Ramos (cell line): ENCODE results near the gene MACF1.

Source experiments
- in situ Hi-C: fragments of 300-500 bp; cut with MboI; formaldehyde crosslinking; loops from one replicate; pipeline ENCODE4 v1.14.3; 2022; ENCODE audit warnings: low sequenced_read_pairs; ENCODE audit not compliant: unreplicated experiment

Gene MACF1

DNA sequence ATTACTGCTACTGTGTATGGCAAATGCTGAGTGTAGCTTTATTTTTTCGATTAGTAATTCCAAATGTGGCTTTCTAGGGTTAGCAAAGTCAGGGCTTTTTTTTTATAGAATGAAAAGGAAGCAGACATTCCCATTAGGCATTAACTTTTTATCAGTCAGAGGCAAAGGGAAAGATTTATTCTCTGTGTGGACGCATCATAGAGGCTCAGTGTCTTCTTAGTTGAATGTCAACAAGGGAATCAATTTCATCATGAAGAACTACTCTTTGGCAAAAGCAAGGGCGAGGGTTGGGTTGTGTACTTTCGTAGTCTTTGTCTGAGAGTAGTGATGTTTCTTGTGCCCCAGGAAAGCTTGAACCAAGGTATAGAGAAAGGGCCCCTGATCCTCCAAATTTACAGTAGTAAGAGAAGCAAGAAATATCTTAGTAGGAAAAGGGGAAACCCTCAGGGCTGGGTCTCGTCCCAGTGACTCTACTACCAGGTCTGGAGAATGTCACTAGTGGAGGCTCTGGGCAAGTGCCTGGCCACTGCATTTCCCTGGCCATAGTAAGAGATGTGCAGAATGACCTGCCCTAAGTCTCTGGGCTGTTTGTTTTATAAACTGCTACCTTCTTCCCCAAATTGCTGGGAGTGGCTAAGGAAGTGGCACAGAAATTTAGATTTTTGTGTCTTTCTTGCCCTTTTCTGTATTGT lies 30.0 kb upstream of the MACF1 start:
- in situ Hi-C loops = no loop called here

DNA sequence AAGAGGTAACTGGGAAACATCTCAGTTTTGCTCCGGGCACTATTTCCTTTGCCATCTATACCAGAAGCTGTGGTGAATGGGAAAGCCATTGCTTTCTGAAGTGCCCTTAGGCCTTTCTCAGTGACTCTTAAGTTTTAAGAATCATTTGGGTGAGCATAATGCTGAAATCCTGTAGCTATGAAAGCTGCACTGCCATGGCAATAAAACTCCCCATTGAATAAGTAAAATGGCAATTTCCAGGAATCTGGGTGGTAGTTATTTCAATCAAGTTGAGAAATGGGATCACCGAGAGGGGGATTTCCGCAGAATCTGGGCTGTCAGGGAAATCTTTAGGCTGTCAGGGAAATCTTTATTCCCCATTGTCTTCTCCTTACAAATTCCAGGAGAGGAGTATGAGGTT lies 26.8 kb upstream of the MACF1 start:
- in situ Hi-C loops = no loop called here

DNA sequence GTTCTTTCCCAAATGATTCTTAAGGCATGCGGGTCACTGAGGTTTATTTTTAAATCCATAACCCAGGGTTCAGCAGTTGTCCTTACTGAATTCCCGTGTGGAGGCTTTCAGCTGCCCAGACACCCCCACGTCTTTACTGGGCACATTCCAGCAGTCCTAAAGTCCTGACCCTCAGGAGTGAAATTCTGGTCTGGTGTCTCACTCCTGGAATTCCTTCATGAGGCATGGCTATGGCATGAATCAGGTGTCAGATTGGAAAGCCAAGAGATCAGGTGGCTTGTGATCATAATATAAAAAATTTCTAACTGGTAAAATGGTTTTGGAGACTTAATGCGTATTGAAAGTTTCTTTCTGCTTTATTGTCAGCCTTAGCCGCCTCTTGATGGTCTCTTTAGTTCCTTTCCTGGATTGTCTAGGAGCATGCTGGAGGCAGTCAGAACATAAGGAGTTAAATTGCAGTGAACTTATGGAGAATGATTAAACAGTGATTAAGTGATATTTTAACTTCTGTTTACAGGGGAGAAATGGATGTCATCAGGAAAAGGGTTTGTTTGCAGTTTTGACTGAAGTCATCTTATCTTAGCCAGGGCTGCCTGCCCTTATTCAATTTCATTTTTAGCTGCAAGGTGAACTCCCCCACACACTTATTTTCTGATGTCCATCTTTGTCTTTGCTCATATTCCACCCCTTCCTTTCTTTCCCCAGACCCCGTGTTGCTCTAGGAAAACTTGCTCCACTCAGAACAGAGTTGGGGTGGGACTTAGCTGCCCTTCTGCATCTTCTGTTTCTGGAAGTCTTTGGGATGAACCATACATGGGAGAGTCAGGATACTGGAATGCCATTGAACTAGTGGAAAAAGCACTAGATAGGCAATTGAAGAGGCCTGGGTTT lies 25.7 kb upstream of the MACF1 start:
- in situ Hi-C loops = no loop called here

- in situ Hi-C loops = loop anchor here (10.0 kb wide), 1 partner anchor 363 kb away; no protein-coding TSS in a partner anchor
Observed at GRCh38 chr1:39181311-39181710, 23.2 kb upstream of the MACF1 start.

DNA sequence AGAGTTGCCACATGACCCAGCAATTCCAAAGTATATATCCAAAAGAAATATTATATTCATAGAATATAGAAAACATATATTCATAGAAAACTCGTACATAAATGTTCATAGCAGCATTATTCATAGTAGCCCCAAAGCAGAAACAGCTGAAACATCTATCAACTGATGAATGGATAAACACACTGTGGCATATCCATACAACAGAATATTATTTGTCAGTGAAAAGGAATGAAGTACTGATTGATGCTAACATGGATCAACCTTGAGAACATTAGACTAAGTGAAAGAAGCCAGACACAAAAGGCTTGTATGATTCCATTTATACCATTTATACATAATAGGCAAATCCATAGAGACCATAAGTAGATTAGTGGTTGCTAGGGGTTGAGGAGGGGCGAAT lies 21.7 kb upstream of the MACF1 start:
- in situ Hi-C loops = loop anchor here (10.0 kb wide), 1 partner anchor 362 kb away; no protein-coding TSS in a partner anchor

- in situ Hi-C loops = loop anchor here (10.0 kb wide), 1 partner anchor 361 kb away; no protein-coding TSS in a partner anchor
Observed at GRCh38 chr1:39183503-39184353, 20.8 kb upstream of the MACF1 start.

DNA sequence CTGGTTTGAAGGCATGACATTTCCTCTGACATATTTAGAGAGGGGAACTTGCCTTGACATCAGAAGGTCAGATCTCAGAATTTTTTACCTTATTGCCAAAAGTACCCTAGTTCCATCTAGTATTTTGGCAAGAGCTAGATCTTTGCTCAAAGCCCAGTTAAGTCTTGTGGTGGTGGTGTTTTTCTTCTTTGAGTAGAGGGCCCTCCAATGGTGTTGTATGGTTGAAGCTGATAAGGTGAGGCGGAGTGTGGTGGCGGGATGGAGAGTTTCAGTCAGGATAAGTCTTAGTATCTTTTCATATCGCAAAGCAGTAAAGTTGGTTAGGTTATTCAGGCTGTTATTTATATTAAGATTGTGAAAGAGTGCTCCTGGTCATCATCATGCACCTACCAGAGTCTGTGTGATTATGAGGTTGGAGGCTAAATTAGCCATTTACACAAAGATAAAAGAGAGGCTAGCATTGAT lies 20.1 kb upstream of the MACF1 start:
- in situ Hi-C loops = loop anchor here (10.0 kb wide), 1 partner anchor 360 kb away; no protein-coding TSS in a partner anchor

GRCh38 chr1:39187275-39188046 lies 17.0 kb upstream of the MACF1 start:
- in situ Hi-C loops = loop anchor here (10.0 kb wide), 1 partner anchor 357 kb away; no protein-coding TSS in a partner anchor

GRCh38 chr1:39189592-39190041 lies 14.9 kb upstream of the MACF1 start:
- in situ Hi-C loops = loop anchor here (5.0 to 10.0 kb wide), 2 partner anchors 73 to 355 kb away; no protein-coding TSS in a partner anchor

GRCh38 chr1:39190096-39190495 lies 14.4 kb upstream of the MACF1 start:
- in situ Hi-C loops = loop anchor here (5.0 kb wide), 1 partner anchor 72 kb away; no protein-coding TSS in a partner anchor

- in situ Hi-C loops = loop anchor here (5.0 kb wide), 1 partner anchor 68 kb away; no protein-coding TSS in a partner anchor
Observed at GRCh38 chr1:39194398-39195051, 10.0 kb upstream of the MACF1 start.

DNA sequence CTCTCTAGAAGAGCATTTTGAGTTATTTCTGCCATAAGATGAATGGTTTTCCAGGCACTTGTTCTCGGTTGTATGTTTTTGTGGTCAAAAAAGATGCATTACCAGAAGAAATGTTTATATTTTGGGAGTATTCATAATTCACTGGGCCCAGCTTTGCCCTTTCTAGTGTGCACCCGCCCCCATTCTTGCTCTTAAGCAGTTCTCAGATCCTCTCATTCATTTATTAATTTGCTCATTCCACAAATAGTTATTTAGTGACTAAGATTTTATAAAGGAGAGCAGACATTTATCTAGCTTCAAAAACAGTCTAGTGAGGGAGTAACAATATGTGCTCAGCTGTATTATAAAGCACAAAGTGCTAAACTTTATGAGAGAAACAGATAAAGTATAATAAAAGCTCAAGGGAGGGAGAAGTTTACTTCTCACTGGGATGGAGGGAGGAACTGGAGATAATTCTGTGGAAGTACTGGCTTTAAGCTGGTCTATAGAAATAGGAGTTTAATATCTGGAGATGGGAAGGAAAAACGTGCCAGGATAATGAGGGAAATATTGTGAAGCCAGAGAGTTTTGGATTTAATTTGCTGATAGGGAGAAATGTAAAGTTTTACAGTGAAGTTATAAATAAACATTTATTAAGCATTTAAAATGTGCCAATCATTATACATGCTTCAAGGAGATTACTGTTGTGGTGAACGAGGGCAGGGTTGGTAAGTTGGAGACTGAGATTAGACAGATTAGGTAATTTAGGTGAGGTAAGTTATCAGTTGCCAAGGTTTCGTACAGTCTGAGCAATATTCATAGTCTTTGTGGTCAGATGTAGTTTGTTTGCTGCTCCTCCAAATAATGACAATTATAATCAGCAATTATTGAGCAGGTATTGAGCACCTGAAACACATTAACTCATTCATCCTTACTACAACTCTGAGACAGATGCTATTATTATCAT lies 9.1 kb upstream of the MACF1 start:
- in situ Hi-C loops = no loop called here

DNA sequence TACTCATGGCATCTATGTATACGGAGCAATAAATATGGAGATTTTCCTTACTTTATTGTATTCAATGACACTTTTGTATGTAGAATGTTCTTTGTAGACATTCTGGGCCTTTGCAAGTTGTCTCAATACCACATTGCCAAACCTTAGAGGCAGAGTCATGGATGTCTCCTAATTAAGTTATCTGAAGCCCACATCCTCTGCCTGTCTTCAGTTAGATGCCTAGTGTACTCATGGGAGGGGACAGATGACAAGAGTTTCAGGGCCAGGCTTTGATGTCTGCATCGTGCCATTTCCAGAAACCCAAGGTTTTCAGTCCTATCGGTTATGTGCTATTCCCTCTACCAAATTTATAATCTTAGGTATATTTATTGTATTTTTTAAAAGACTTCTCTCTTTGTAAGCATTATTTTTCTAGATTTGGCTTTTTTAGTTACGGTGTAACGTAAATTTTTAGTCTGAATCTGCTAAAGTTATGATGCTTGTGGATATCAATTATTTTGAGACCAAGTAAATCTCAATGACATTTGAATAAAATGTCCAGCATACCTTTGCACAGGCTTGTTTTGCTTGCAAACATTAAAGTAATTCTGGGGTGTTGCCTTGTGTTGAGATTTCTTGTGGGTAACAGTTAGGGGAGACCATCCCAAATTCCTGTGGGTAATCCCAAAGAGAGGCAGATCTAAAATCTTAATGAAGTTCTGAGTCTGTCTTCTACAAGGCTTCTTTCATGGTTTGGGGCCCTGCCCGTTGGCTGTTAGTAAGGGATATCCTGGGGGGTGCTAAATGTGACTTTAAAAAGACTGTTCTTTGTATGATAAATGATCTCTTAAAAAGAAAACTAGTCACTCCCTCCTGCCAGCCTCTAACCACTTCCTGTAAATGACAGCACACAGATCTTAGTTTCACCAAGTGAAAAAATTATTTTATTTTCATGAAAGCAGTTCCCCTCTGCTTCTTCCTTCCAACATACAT lies 8.0 kb upstream of the MACF1 start:
- in situ Hi-C loops = no loop called here

- in situ Hi-C loops = no loop called here
Observed at GRCh38 chr1:39199593-39199992, 4.9 kb upstream of the MACF1 start.

DNA sequence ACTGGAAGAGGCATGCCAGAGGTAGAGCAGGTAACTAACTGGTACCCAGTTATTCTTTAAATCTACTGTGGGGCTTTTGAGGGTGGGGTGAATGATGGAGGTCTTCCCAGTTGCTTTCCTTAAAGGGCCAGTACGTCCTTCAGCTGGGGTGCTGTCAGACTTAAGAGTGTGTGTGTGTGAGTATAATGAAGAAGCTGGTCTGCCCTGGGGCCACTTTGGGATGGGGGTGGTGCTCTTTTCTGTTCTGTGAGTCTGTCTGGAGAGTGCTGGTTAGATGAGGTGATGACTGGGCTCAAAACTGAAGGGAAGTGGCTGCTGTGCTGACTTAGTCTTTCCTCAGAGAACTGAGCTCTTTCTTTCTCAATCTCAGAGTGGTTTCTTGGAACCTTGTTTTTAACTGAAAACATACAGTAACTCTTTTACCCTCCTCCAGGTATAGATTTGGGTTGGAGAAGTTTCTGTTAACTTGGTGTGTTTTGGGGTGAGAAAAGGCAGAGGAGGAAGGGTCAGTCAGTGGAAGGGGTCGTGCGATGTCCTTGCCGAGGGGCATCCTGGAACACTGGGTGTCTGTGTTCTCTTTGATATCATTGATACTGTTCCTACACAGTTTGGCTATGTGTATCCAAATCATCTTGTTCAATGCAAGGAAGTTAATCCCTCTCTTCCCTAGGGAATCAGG lies 746 bp downstream of the MACF1 start:
- in situ Hi-C loops = no loop called here
